Natural killer cell (primary cell): ENCODE results near the gene CALCR. TPM values are rescaled to one million over a fixed set of nuclear protein-coding genes. Genes with fewer than 3 reads are reported as not detected.

ENCODE experiments used
- ATAC-seq, 3 donors: fragments of 150-1000 bp in 2 of 3; fragments of 200-7000 bp in 1 of 3; cut with Tn5 transposase; 1 replicate in 1 of 3; 2 replicates in 2 of 3; pipeline ENCODE4 v1.10.0; 2021; ENCODE audit warnings: mild to moderate bottlenecking in 2 of 3, moderate library complexity in 2 of 3
- DNase-seq, 2 donors: peaks; one replicate each; pipeline versions ENCODE4 v3.0.0 to v3.0.0-alpha.2; 2013 to 2021; ENCODE audit warnings: mixed read lengths in 1 of 2
- H3K27ac ChIP-seq: one replicate; pipeline ENCODE4 v1.5.1; 2013; ENCODE audit warnings: mild to moderate bottlenecking, low read length
- H3K27me3 ChIP-seq: one replicate; pipeline ENCODE4 v1.6.1; 2013; ENCODE audit warnings: low read length; ENCODE audit not compliant: control insufficient read depth, insufficient read depth
- H3K36me3 ChIP-seq: one replicate; pipeline ENCODE4 v1.6.1; 2013; ENCODE audit warnings: low read length; ENCODE audit not compliant: control insufficient read depth, insufficient read depth
- H3K4me1 ChIP-seq: one replicate; pipeline ENCODE4 v1.6.1; 2013; ENCODE audit warnings: low read length; ENCODE audit not compliant: control insufficient read depth, insufficient read depth
- H3K4me3 ChIP-seq: one replicate; pipeline ENCODE4 v1.5.1; 2013; ENCODE audit warnings: low read length
- H3K9me3 ChIP-seq: one replicate; pipeline ENCODE4 v1.6.1; 2013; ENCODE audit warnings: low read length; ENCODE audit not compliant: control insufficient read depth, insufficient read depth
- H3K27ac Mint-ChIP-seq, 2 donors: one replicate each; pipeline ENCODE4 v1.8.0; 2022; ENCODE audit warnings: mild to moderate bottlenecking in 2 of 2, mixed read lengths in 2 of 2, moderate library complexity in 1 of 2
- H3K27me3 Mint-ChIP-seq, 2 donors: one replicate each; pipeline ENCODE4 v1.8.0; 2022; ENCODE audit warnings: low read depth in 2 of 2, mixed read lengths in 2 of 2
- H3K36me3 Mint-ChIP-seq: one replicate; pipeline ENCODE4 v1.8.0; 2022; ENCODE audit warnings: mixed read lengths
- H3K4me1 Mint-ChIP-seq, 2 donors: one replicate each; pipeline ENCODE4 v1.8.0; 2022; ENCODE audit warnings: mixed read lengths in 2 of 2
- H3K4me3 Mint-ChIP-seq: one replicate; pipeline ENCODE4 v1.8.0; 2022; ENCODE audit warnings: mild to moderate bottlenecking, moderate library complexity, mixed read lengths
- H3K9me3 Mint-ChIP-seq, 2 donors: one replicate each; pipeline ENCODE4 v1.8.0; 2022; ENCODE audit warnings: mixed read lengths in 2 of 2
- WGBS: methylation state at CpG from one replicate; pipeline ENCODE4 v1.1.7; 2013; ENCODE audit warnings: missing lambda C conversion rate; ENCODE audit not compliant: insufficient coverage; 5-methylcytosine and 5-hydroxymethylcytosine counted together
- intact Hi-C: fragments of 100-400 bp; cut with micrococcal nuclease; formaldehyde crosslinking; loops from one replicate; pipeline ENCODE4 v1.14.2; 2022
- total RNA-seq, 4 donors: library from RNA; stranded (reverse); fragments of 120-200 nt in 1 of 4; gene quantifications; one replicate each; pipeline versions ENCODE4 v1.2.3 to v1.2.4, GENCODE V29; 2013 to 2022
- TF ChIP-seq, protein P1 (sequence below): fragments of 200-600 bp; IDR thresholded peaks from one replicate; pipeline ENCODE4 v1.8.0; 2022; ENCODE audit warnings: antibody characterized with exemption

CALCR gene
- total RNA-seq, 3 donors from 2014 or later (not counting 1 experiment from before 2014, with no cell fraction given) = not detected

DNA sequence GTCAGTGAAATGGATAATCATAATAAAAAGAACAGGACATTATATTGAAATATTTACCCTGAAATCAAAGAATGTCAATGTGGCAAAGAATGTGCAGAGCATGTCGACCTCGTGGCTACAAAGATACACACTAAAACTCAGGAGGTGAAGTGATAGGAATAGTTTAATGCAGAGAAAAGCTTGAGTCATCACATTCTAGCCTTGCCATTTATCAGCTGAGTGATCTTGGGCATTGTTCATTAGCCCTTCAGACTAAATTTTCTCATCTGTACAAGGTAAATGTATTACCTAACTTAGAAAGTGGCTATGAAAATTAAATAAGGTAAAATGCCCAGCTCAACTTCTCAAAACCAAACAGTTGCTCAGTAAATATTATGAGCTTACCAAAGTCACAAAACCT lies 22.6 kb downstream of the CALCR start:
- Mint-ChIP-seq H3K36me3 (no peaks in the 10 kb centered on the region), H3K9me3 (peaks cover 0 to 2% of the 10 kb centered on the region in 2 donors), H3K4me1 (no peaks in the 10 kb centered on the region), H3K27ac (no peak overlapping the region), H3K27me3 (no peaks in the 10 kb centered on the region), H3K4me3 (no peak overlapping the region)
- H3K9me3 ChIP-seq = no peaks in the 10 kb centered on the region
- DNase-seq = no peak
- TF ChIP-seq, protein P1, sequence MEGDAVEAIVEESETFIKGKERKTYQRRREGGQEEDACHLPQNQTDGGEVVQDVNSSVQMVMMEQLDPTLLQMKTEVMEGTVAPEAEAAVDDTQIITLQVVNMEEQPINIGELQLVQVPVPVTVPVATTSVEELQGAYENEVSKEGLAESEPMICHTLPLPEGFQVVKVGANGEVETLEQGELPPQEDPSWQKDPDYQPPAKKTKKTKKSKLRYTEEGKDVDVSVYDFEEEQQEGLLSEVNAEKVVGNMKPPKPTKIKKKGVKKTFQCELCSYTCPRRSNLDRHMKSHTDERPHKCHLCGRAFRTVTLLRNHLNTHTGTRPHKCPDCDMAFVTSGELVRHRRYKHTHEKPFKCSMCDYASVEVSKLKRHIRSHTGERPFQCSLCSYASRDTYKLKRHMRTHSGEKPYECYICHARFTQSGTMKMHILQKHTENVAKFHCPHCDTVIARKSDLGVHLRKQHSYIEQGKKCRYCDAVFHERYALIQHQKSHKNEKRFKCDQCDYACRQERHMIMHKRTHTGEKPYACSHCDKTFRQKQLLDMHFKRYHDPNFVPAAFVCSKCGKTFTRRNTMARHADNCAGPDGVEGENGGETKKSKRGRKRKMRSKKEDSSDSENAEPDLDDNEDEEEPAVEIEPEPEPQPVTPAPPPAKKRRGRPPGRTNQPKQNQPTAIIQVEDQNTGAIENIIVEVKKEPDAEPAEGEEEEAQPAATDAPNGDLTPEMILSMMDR = no peak
- no peaks in the 10 kb centered on the region for H3K36me3 ChIP-seq
- H3K4me1 ChIP-seq = no peaks in the 10 kb centered on the region
- no peak overlapping the region for H3K4me3 ChIP-seq
- WGBS = 87% methylated on average over 2 of the region's 2 CpGs
- ATAC-seq = no peak
- no peaks in the 10 kb centered on the region for H3K27me3 ChIP-seq
- intact Hi-C loops = no loop called here
- H3K27ac ChIP-seq = no peak overlapping the region

GRCh38 chr7:93551063-93551895 lies 23.2 kb downstream of the CALCR start:
- H3K27ac ChIP-seq = no peak overlapping the region
- TF ChIP-seq, protein P1 = no peak
- Mint-ChIP-seq H3K9me3 (peaks cover 0 to 2% of the 10 kb centered on the region in 2 donors), H3K27ac (no peak overlapping the region), H3K4me1 (no peaks in the 10 kb centered on the region), H3K36me3 (no peaks in the 10 kb centered on the region), H3K4me3 (no peak overlapping the region), H3K27me3 (no peaks in the 10 kb centered on the region)
- 36% methylated on average over 6 of the region's 6 CpGs for WGBS
- ATAC-seq (no peak), DNase-seq (peak in 1 of 2 donors; percentile 30)
- H3K4me1 ChIP-seq = no peaks in the 10 kb centered on the region
- H3K4me3 ChIP-seq = no peak overlapping the region
- no peaks in the 10 kb centered on the region for H3K9me3 ChIP-seq
- H3K27me3 ChIP-seq = no peaks in the 10 kb centered on the region
- intact Hi-C loops = no loop called here
- no peaks in the 10 kb centered on the region for H3K36me3 ChIP-seq

DNA sequence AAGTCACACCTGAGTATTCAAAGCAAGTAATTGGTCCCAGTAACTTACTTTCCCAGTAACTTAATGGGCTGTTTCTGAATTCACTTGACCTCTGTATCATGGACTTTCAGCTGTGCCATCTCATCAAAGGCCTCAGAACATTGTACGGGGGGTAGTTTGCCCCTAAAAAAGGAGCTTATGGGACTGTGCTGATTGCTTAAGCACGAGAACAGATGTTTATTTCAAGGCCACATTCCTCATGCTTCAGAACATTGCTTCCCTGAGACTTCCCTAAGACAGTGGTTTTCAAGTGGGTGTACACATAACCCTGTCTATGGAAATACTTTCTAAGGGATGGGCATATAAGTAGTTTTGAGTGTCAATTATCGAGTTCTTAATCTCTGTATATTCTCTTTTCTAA lies 26.8 kb downstream of the CALCR start:
- Histone ChIP-seq H3K27me3 (no peaks in the 10 kb centered on the region), H3K27ac (no peak overlapping the region), H3K4me1 (no peaks in the 10 kb centered on the region), H3K9me3 (no peaks in the 10 kb centered on the region), H3K36me3 (no peaks in the 10 kb centered on the region), H3K4me3 (no peak overlapping the region)
- no peaks in the 10 kb centered on the region for H3K27me3 Mint-ChIP-seq
- no peaks in the 10 kb centered on the region for H3K36me3 Mint-ChIP-seq
- ATAC-seq (no peak), DNase-seq (no peak)
- WGBS = 84% methylated on average over 3 of the region's 3 CpGs
- no peak overlapping the region for H3K27ac Mint-ChIP-seq
- H3K9me3 Mint-ChIP-seq = peaks cover 0 to 2% of the 10 kb centered on the region in 2 donors
- TF ChIP-seq, protein P1 = no peak
- no peaks in the 10 kb centered on the region for H3K4me1 Mint-ChIP-seq
- intact Hi-C loops = no loop called here
- H3K4me3 Mint-ChIP-seq = no peak overlapping the region

DNA sequence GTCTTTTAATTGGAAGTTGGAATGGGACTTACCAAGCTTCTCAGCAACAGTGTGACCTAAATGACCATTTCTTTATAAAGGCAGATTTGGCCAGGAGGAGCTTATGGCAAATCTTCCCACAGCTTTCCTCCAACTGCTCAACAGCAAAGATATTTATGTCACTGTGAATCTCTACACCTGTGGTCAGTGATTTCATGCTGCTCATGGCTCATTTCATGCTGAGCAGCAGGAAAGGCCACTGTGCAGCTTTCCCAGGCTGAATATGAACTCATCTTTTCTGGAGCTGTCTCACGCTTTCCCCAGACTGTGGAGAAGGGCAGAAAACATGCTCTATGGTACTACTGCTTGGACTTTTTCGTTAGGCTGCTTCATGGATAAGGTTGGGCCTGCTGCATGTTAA lies 29.8 kb downstream of the CALCR start:
- DNase-seq (no peak), ATAC-seq (no peak)
- no peak overlapping the region for H3K27ac ChIP-seq
- no peaks in the 10 kb centered on the region for H3K36me3 ChIP-seq
- Mint-ChIP-seq H3K9me3 (no peaks in the 10 kb centered on the region), H3K36me3 (no peaks in the 10 kb centered on the region), H3K4me1 (no peaks in the 10 kb centered on the region), H3K27me3 (no peaks in the 10 kb centered on the region), H3K4me3 (no peak overlapping the region), H3K27ac (no peak overlapping the region)
- H3K27me3 ChIP-seq = no peaks in the 10 kb centered on the region
- H3K9me3 ChIP-seq = no peaks in the 10 kb centered on the region
- H3K4me1 ChIP-seq = no peaks in the 10 kb centered on the region
- 90% methylated on average over 2 of the region's 2 CpGs for WGBS
- TF ChIP-seq, protein P1 = no peak
- H3K4me3 ChIP-seq = no peak overlapping the region
- intact Hi-C loops = no loop called here
